GM19035 (cell line): Measurements from ENCODE around the gene EPHB1.
A peak's percentile ranks its signal among the peaks of the same experiment; 100 is the strongest.

Experiments used
- ATAC-seq: cut with Tn5 transposase; IDR thresholded peaks from one replicate; pipeline ENCODE4 v1.9.1; 2021; ENCODE audit not compliant: unreplicated experiment

EPHB1 gene

DNA sequence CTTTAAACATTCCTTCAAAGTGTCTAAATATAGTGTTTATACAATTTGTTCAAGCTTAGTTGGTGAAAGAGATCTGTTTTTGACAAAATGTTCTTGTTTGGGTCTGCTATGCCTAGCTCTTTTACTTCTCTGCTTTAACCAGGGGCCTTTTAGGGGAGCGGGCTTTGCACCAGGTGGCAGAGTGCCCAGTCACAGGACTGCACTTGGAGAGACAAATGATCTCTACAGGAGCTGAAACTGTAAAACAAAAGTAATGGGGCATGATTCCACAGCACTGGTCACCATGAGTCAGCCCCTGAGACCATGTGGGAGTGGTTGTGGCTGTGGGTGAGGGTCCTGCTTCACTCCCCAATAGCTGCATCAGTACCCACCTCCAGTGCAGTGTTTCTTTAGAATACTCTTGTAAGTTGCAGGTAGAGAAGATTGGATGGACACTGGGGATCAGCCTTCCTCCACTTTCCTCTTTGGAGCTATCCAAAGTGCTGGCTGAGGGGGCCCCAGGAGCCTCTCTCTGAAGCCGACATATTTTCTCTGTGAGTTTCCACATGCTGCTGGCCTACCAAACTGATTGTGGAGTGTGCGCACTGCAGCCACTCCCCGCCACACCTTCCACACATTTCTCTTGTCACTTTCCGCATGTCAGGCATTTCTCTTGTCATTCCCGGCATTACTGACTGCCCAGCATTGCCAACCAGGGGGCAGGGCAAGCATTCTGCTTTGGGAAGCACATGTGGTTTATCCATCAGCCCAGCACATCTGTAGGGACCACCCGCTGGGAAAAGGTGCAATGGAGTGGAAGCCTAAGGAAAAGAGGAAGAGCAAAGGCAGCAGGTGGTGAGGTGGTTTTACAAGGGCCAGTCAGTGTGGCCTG, 110.0 kb downstream of the EPHB1 start:
- no peak for ATAC-seq

DNA sequence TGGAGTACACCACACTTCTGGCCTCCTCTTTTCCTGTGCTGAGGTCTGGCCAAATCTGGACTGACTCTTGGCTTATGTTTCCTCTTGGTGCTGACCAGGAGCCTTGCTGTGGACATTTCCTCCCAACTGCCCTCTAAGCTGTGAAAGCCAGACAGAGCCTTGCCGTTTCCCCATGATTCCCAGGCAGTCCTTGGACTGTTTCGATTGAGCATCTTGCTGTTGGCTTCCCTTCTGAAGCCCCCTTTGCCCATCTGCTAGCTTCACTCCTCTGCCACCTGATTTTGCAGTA, 110.5 kb downstream of the EPHB1 start:
- no peak for ATAC-seq

DNA sequence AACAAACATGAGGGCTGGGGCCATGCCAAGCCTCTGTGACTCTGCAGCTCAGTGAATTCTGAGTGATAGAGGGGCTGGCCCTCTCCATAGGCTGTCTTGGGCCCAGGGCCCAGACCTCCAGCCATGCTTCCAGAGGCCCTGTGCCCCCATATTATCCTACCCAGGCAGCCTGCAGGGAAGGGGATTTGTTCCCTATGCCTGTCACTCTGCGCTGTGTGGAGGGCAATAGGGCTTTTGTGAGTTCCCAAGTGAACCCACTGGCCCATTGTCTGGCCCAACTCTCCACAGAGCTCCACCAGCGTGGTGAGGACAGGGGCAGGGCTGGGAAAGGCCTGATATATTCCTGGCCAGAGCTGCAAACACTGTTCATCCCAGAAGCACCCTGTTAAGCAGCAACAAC, 113.2 kb downstream of the EPHB1 start:
- ATAC-seq = no peak

DNA sequence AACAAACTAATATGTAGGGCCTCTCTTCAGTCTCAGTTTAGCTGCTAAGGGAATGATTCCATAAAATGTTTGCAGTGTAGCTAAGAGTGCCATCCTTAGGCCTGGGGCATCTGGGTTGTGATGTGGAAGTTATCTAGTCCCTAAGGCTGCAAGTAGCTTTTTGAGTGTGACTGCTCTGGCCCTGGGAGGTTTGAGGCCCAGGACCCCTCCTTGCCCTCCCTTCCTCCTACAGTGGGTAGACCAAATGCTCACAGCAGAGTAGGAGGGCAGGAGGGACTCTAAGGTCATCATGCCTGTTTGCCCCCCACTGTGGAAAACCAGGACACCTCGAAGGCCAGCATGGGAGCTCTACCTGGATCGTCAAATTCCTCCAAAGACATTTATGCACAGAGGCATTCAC, 115.0 kb downstream of the EPHB1 start:
- no peak for ATAC-seq

DNA sequence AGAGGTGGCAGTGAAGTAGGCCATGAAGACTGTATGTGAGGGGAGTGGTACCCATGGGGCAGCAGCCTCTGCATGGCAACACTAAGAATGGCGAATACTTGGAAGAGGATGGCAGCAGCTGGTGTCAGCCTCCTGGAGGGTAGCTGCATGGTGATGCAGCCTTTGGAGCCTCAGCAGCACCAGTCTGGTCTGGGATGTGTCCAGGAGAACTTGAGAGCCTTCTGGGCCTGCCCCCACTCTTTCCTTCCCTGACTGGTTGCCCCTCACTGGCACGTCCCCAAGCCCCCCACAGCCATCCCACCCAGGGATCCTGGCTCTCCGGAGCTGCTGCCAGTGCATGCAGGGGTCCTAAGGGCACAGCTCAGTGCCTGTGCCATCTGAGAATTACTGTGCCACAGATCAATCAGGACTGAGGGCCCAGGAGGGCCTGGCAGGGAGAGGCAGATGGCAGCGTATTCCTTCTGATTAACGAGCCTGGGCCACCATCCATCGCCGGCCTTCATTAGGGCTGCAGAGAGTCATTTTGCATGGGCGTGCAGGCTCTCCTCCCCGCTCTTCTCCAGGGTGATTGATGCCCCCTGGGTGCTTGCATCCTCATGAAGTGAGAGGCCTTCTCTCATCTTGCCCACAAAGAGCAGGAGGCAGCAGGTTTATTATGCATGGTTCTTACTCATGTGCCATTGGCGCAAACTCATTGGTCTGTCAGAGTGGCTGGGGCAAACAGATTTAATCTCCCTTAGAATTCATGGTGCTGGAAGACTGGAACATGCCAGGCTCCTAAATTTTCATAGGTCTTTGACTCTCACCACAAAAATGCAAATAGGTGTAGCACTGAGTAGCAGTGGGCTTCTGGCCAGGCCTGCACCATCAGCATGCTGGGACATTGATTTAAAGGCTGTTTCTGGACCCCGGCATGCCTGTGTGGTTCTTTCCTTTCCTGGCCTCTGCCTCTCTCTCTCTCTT, 116.8 kb downstream of the EPHB1 start:
- ATAC-seq = no peak

DNA sequence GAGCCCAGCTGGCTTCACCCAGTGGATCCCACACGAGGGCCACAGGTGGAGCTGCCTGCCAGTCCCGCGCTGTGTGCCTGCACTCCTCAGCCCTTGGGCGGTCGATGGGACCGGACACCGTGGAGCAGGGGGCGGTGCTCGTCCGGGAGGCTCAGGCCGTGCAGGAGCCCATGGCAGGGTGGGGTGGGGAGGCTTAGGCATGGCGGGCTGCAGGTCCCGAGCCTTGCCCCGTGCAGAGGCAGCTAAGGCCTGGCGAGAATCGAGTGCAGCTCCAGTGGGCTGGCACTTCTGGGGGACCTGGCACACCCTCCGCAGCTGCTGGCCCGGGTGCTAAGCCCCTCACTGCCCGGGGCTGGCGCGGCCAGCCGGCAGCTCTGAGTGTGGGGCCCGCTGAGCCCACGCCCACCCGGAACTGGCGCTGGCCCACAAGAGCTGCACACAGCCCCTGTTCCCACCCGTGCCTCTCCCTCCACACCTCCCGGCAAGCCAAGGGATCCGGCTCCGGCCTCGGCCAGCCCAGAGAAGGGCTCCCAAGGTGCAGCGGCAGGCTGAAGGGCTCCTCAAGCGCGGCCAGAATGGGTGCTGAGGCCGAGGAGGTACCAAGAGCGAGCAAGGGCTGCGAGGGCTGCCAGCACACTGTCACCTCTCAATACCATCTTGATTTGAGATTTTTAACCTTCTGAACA, 121.4 kb downstream of the EPHB1 start:
- ATAC-seq = no peak

DNA sequence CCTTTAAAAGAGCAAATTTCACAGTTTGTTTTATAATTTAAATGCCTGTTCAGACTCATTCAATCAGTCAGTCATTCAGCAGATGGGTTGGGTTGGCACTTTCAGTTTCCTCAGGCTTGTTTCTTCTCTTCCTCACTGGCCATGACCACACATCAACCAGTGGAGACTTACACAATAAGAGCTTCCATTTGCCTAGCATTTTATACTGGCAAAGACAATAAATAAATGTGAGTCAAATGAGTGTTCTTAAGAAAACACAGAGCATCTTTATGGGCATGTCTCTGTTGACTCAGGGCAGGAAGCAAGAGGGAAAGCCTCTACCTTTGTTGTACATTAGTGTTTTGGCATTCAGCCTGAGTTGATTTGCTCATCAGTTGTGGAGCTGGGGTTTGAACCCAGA, 122.6 kb downstream of the EPHB1 start:
- no peak for ATAC-seq

DNA sequence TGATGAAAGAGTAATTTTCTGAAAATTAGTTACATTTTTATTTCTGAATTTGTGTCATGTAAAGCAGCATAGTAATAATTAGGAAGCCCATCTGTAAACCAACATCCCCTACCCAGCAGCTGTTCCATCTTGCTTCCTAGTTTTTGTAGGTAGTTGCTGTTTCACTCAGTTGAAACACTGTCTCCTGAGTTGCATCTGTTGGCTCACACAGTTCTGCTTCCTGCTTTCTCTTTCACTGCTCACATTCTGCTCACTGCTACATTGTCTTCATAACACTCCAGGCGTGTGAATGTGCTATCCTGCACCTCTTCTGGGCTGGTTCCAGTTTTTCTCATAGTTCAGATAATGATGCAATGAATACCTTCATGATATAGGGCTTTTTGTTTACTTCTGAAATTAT, 123.4 kb downstream of the EPHB1 start:
- peak; percentile 82 for ATAC-seq

DNA sequence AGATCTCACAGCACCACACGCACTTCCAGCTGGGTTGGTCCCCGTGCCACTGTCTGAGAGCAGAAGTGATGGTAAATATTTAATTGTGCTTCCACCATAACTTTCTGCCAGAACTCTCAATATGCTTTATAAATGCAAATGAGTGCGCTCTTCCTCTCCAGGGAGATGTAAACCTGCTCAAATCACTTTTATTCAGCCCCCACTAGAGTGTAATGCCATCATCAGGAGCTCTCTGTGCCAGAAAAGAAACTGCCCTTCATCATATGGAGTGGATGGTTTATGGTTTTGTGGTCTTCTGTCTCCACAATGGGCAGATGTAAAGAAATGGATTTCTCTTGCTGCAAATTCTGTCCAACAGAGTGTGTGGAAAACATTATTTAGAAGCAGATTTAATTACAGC, 127.0 kb downstream of the EPHB1 start:
- ATAC-seq = no peak

DNA sequence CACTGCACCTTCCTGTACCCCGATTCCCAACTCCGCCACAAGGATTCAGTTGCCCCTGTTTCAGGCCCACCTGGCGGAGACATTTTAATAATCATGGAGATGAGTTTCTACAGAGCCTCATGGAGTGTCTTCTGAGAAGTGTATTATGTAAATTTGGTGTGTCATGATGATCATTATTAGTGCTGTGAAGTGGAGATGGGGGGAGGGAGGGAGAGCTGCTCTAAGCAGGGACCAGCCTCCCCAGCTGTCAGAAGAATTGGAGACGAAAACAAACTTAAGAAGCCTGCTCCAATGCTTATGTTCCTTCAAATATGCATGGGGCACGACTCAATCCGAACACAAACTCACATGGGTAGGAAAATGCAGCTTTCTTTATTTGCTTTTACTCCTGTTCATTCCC, 127.8 kb downstream of the EPHB1 start:
- ATAC-seq = no peak

DNA sequence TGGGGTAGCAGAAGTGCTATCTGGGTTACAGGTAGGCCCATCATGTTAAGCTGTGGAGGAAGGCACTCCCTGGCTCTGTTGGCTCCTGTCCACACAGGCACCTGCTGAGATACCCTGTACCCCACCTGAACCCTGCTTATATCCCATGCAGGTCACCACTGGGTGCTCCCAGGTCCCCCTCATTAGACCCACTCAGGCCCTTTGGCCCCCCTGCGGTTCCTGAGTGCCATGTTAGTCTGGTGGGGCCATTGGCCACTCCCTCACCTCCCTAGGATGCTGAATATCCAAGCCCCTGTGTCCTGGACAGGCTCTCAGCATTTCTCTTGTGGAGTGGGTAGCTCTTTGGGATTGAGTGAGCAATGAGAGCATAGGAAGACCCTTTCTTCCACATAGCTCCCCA, 128.2 kb downstream of the EPHB1 start:
- ATAC-seq = no peak

DNA sequence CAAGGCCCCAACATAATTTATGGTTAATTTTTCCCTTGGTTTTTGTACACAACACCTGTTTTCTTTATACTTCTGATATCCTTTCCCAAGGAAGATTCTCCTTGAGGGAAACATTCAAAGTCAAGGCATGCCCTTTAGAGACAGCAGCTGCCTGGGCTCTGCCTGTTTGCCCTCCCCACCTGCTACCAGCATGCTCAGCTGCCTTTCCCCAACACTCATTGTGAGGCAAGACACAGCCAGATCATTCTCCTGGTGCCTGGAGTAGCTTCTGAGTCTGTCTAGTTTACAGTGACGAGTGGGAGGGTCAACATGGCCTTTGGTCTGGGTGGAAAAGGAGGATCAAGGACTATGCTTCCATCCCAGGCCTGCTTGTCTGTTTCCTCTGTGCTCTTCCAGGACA, 132.5 kb downstream of the EPHB1 start:
- no peak for ATAC-seq

DNA sequence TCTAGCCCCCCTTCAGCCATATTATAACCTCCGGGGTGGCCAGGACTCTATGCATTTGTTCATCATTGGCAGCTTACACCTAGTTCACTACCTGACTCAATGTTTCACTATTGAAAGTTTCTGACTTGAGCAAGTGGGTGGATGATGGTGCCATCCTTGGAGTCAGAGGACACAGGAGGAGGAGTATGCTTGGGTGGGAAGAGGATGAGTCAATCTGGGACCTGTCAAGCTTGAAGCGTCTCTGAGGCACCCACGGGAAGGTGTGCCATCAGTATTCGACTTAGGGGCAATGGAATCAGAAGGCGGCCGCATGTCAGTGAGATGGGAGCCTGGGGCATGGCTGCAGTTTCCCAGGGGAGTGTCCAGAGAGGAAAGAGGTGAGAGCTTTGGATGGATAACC, 133.3 kb downstream of the EPHB1 start:
- ATAC-seq = no peak

DNA sequence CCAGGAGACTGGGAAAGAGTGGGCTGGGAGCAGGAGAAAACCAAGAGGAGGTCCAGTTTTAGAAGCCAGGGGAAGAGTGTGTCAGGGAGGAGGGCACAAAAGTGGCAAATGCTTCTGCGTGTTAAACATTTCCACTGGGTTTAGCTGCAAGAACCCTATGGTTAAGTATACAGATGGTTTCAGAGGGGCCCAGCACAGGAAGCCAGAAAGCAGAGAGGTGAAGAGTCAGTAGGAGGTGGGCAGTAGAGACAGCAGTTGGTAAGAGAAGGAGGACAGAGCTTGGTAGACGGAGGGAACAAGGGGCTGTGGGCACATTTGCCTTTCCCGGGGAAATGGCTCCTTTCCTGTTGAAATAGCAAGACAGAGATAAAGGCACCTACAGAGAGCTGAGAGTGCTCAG, 133.8 kb downstream of the EPHB1 start:
- no peak for ATAC-seq

DNA sequence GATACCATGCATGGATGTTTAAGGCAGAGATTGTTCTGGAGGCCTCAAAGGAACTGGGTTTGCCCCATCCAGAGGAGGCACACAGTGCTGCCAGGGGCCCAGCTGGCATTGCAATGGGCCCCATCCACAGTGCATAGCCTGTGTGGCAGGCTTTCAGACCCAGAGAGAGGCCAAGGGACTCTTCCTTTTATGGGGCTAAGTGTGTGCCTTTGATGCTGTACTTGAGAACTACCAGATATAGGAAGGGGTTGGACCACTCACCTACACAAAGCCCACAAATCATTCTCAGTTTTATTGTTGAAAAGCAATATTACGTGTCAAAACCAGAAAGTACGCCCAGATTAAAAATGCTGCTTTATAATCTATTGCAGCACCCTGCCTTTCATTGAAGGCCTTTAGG, 134.9 kb downstream of the EPHB1 start:
- no peak for ATAC-seq

DNA sequence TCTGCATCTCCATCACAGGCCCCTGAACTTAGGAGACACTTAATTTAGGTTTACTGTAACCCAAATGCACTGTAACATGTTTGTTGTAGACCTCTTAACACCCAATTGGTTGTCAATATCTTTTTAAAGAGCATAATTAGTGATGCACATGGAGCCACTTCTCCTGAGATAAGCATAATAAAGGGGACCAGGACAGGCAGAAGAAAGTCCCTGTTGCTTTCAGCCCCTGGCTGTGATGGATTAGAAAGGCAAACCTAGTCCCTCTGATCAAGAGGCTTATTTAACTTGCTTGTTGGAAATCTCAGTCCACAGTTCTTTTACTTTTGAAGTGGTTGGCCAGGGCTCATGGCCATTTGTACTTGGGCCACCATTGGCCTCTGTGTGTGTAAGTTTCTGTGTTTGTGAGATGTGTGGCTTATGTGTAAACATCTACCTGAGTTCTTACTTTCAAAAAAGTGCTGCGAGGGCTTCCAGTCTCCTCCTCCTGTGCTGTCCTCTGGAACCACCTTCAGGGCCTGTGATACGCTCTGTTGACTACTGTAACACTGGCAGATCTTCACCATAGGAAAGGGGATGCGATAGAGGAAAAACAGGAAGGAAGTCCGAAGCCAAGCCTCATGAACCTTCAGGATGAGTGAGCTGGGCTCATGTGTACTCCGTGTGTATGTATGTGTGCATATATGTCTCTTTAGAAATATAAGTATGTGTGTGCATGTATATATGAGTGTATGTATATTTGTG, 136.2 kb downstream of the EPHB1 start:
- ATAC-seq = no peak

DNA sequence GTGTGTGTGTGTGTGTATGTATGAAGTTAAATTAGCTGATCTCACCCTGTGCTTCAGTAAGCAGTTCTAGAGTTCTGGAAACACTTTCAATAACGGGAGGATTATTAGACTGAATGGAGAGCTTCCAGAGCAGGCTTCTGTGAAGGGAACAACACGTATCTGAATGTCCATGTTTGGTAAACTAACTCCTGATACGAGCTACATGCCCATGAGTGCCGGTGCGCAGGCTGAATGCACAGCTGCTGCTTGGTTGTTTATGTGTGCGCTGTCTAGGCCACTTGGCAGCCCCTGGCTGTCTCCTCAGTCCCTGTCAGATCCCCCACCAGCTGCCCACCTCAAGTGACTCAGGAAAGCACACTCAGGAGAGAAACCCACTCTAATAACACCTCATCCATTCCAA, 137.0 kb downstream of the EPHB1 start:
- ATAC-seq = no peak

DNA sequence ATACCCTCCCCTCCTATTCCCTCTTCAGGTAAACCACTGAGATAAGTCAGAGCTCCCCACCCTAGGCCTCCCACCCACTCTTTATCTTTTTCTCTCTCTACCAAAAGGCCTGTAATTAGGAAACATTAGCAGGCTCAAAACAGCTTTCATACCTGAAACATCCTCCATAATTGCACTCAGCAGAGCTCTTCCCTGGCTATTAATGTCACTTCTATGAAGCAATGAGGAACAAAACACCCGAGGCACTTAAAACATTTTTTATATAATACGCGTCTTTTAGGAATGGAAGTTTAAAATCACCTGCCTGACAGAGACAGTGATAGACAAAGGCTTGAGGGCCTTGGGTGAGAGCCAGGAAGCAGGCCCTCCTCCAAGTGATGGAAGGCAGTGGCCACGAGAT, 138.9 kb downstream of the EPHB1 start:
- no peak for ATAC-seq

DNA sequence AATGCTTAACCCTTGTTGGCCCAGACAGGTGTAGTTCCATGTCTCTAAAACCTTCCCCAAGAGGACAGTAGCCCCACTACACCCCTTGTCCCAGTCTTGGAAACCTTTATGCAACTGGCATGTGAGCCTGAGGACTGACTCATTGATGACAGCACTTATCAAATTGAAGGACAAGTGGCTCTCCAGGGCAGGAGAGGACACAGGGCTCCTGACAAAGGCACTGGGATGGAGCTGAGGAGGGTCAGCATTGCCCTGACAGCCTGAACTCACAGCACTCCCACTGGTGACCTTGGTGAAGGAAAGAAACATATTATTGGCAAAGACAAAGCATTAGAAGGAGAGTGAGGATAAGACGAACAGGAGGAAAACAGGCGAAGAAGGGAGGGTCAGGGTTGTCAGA, 139.9 kb downstream of the EPHB1 start:
- ATAC-seq = no peak

DNA sequence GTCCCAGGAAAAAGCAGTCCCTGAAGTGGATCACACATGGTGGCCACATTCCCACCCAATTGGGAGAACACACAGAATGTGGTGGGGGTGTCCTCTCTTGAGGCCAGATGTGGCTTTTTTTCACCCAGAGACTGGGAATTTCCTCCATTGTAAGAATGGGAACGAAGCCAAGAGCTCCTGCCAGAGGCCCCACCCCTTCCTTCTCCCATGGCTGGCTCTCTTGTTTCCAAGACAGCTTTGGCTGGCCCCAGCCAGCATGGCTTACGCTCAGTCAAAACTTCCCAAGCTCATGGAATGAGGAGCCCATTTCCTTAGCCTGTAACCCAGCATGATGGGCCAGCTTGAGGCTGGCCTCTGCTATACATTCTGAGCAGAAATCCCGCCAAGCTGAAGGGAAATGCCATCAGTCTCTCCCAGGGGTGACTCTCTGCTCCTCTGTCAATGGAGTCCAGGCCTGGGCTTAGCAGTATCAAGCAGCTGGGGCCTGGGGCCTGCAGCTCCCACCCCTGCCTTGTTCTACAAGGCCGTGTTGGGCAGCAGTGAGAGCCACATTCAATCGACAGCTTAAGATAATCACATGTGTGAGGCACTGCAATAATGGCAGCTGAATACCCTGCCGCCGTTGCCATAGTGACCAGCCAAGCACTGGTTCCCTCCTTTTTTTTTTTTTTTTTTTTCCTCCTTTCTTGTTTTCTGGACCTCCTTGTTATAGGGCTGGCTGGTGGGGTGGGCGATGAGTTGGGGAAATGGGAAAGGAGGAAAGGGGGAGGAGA, 142.4 kb downstream of the EPHB1 start:
- ATAC-seq = no peak
